Vagina (tissue), 2 donors: ENCODE results near the gene FAM25A. TPM values are rescaled to one million over a fixed set of nuclear protein-coding genes. Genes with fewer than 3 reads are reported as not detected.

ENCODE experiments used
- DNase-seq, 2 donors: peaks; one replicate each; pipeline ENCODE4 v3.0.0-alpha.2; 2017; ENCODE audit errors: extremely low spot score in 2 of 2
- H3K27ac ChIP-seq: fragments of 200-600 bp; sonication (generic); one replicate; pipeline ENCODE4 v1.5.1; 2019
- H3K27me3 ChIP-seq: fragments of 200-600 bp; sonication (generic); one replicate; pipeline ENCODE4 v1.5.1; 2019
- H3K36me3 ChIP-seq, 2 donors: fragments of 200-600 bp; sonication (generic); one replicate each; pipeline ENCODE4 v1.5.1; 2017 to 2019
- H3K4me1 ChIP-seq: fragments of 200-600 bp; sonication (generic); one replicate; pipeline ENCODE4 v1.5.1; 2019
- H3K4me3 ChIP-seq, 2 donors: fragments of 200-600 bp; sonication (generic); 1 replicate in 1 of 2; 2 replicates in 1 of 2; pipeline ENCODE4 v1.5.1; 2016 to 2019
- H3K9me3 ChIP-seq: fragments of 200-600 bp; sonication (generic); one replicate; pipeline ENCODE4 v1.5.1; 2019
- CTCF ChIP-seq, 3 experiments: fragments of 450-650 bp in 2 of 3; fragments of 200-600 bp in 1 of 3; sonication (generic) in 1 of 3; IDR thresholded peaks; one replicate each; pipeline ENCODE4 v1.5.1; 2017 to 2019; ENCODE audit warnings: antibody characterized with exemption in 3 of 3, mild to moderate bottlenecking in 2 of 3, moderate library complexity in 2 of 3
- POLR2A ChIP-seq, 2 donors: fragments of 450-650 bp; IDR thresholded peaks; one replicate each; pipeline ENCODE4 v1.6.1; 2017; ENCODE audit warnings: antibody characterized with exemption in 2 of 2, mild to moderate bottlenecking in 2 of 2, moderate library complexity in 2 of 2
- POLR2AphosphoS5 ChIP-seq, 2 donors: sonication (generic); formaldehyde crosslinking; IDR thresholded peaks; one replicate each; pipeline ENCODE4 v1.9.0; 2017; ENCODE audit warnings: antibody characterized with exemption in 2 of 2, mild to moderate bottlenecking in 2 of 2, low read depth in 1 of 2; ENCODE audit not compliant: insufficient read depth in 1 of 2
- intact Hi-C: fragments of 100-400 bp; cut with DNase I; formaldehyde crosslinking; loops from one replicate; pipeline ENCODE4 v1.15.1; 2023
- small RNA-seq: library from RNA; depleted of rRNA; stranded (forward); fragments of <200 nt; gene quantifications from one replicate; pipeline ENCODE3, GENCODE V24; 2016
- total RNA-seq: library from RNA; depleted of rRNA; stranded (reverse); fragments of >200 nt; gene quantifications from one replicate; pipeline ENCODE4 v1.2.3, GENCODE V29; 2016

FAM25A gene
- total RNA-seq, 1 donor from 2014 or later = 40.0 TPM

- intact Hi-C loops = no loop called here
- TF ChIP-seq POLR2AphosphoS5 (IDR thresholded peaks at IDR 0.05; ENCODE audit: insufficient read depth in 1 of 2, low read depth in 1 of 2) (no peak), CTCF (IDR thresholded peaks at IDR 0.05) (no peak), POLR2A (IDR thresholded peaks at IDR 0.05) (no peak)
These were observed 46.8 kb downstream of the FAM25A start for GRCh38 chr10:87066865-87067264.

GRCh38 chr10:87068281-87068680 lies 48.2 kb downstream of the FAM25A start:
- TF ChIP-seq CTCF (IDR thresholded peaks at IDR 0.05) (no peak), POLR2A (IDR thresholded peaks at IDR 0.05) (no peak), POLR2AphosphoS5 (IDR thresholded peaks at IDR 0.05; ENCODE audit: insufficient read depth in 1 of 2, low read depth in 1 of 2) (no peak)
- Histone ChIP-seq H3K9me3 (no peaks in the 10 kb centered on the region), H3K4me1 (no peaks in the 10 kb centered on the region), H3K36me3 (peaks cover 0 to 74% of the 10 kb centered on the region in 2 donors), H3K27ac (no peak overlapping the region), H3K4me3 (no peak overlapping the region), H3K27me3 (no peaks in the 10 kb centered on the region)
- intact Hi-C loops = no loop called here
- no peak for DNase-seq

More at GRCh38 chr10:87066865-87067264, 46.8 kb downstream of the FAM25A start:
- no peak for DNase-seq
- H3K4me3 ChIP-seq = no peak overlapping the region
- no peaks in the 10 kb centered on the region for H3K27me3 ChIP-seq
- no peaks in the 10 kb centered on the region for H3K9me3 ChIP-seq
- H3K4me1 ChIP-seq = no peaks in the 10 kb centered on the region
- no peak overlapping the region for H3K27ac ChIP-seq
- peaks cover 0 to 69% of the 10 kb centered on the region in 2 donors for H3K36me3 ChIP-seq

GRCh38 chr10:87072449-87072848 lies 52.4 kb downstream of the FAM25A start:
- Histone ChIP-seq H3K36me3 (peaks cover 0 to 55% of the 10 kb centered on the region in 2 donors), H3K4me1 (no peaks in the 10 kb centered on the region), H3K27ac (no peak overlapping the region), H3K9me3 (no peaks in the 10 kb centered on the region), H3K27me3 (no peaks in the 10 kb centered on the region), H3K4me3 (no peak overlapping the region)
- DNase-seq = no peak
- intact Hi-C loops = no loop called here
- TF ChIP-seq POLR2AphosphoS5 (IDR thresholded peaks at IDR 0.05; ENCODE audit: insufficient read depth in 1 of 2, low read depth in 1 of 2) (no peak), CTCF (IDR thresholded peaks at IDR 0.05) (no peak), POLR2A (IDR thresholded peaks at IDR 0.05) (no peak)

Small RNAs within 50 kb of the gene (small RNA-seq; reads per million reads assigned to genes)
- gene AL136982.5 (0.52 reads per million), gene BMS1P3 (not detected), gene FAM25A (not detected), gene RNU6-529P (not detected)

Other genes with a start within 250 kb of the FAM25A start
- gene MMRN2, start 62.7 kb upstream of the FAM25A start, total RNA-seq = 57.2 TPM
- gene SNCG, start 61.7 kb upstream of the FAM25A start, total RNA-seq = 36.6 TPM
- gene ADIRF, start 51.8 kb upstream of the FAM25A start, total RNA-seq = 374 TPM
- gene GLUD1, start 74.5 kb downstream of the FAM25A start, total RNA-seq = 133 TPM
- gene SHLD2, start 74.9 kb downstream of the FAM25A start, total RNA-seq = 27.5 TPM
- 0.98 TPM for gene NUTM2A, start 205.2 kb downstream of the FAM25A start, total RNA-seq